Lower leg skin (tissue), 3 donors: ENCODE data around the gene SPATA33.
"Not testable (repeated sequence)": the region's sequence is repeated elsewhere in the genome, so short reads cannot be mapped to it uniquely, and the experiment has no call there.

ENCODE experiments used
- POLR2A ChIP-seq, 2 donors: fragments of 450-650 bp; IDR thresholded peaks; one replicate each; pipeline ENCODE4 v1.6.1; 2016 to 2017; ENCODE audit warnings: antibody characterized with exemption in 2 of 2, mild to moderate bottlenecking in 1 of 2, moderate library complexity in 1 of 2
- TF ChIP-seq, protein P1 (sequence below), 3 donors: fragments of 450-650 bp; IDR thresholded peaks; one replicate each; pipeline ENCODE4 v1.5.1; 2016; ENCODE audit warnings: antibody characterized with exemption in 3 of 3, mild to moderate bottlenecking in 3 of 3, moderate library complexity in 2 of 3

GRCh38 chr16:89694784-89695085, 37.1 kb downstream of the SPATA33 start:
- TF ChIP-seq, protein P1, sequence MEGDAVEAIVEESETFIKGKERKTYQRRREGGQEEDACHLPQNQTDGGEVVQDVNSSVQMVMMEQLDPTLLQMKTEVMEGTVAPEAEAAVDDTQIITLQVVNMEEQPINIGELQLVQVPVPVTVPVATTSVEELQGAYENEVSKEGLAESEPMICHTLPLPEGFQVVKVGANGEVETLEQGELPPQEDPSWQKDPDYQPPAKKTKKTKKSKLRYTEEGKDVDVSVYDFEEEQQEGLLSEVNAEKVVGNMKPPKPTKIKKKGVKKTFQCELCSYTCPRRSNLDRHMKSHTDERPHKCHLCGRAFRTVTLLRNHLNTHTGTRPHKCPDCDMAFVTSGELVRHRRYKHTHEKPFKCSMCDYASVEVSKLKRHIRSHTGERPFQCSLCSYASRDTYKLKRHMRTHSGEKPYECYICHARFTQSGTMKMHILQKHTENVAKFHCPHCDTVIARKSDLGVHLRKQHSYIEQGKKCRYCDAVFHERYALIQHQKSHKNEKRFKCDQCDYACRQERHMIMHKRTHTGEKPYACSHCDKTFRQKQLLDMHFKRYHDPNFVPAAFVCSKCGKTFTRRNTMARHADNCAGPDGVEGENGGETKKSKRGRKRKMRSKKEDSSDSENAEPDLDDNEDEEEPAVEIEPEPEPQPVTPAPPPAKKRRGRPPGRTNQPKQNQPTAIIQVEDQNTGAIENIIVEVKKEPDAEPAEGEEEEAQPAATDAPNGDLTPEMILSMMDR (IDR thresholded peaks at IDR 0.05) = not testable (repeated sequence)
- TF ChIP-seq POLR2A (IDR thresholded peaks at IDR 0.05) = not testable (repeated sequence)
